Measurements from ENCODE around the gene SYTL3. TPM values are rescaled to one million over a fixed set of nuclear protein-coding genes. Genes with fewer than 3 reads are reported as not detected.
A peak's percentile ranks its signal among the peaks of the same experiment; 100 is the strongest.

SYTL3 gene
- total RNA-seq, 1 experiment from 2014 or later: 1.8 TPM

DNA sequence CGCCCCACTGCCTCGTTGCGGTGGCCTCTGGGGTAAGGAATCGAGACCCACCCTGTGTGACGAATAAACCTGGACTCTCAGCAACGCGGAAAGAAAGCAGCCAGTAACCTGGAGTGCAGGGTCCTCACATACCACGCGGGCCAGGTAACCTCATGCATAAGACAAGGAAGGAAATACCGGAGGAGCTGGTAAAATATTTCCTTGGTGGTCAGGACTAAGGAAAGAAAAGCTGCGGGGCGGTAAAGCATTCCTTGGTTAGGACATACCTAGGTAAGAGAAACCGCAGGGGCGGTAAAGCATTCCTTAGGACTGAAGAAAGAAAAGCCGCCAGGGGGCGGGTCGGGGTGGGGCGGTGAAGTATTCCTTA is 80.7 kb downstream of the SYTL3 start:
- DNase-seq (no peak), ATAC-seq (no peak)
- intact Hi-C loops (cut with micrococcal nuclease): no loop called here
- H3K9ac ChIP-seq (ENCODE audit: low read length): no peak overlapping the region
- H3K9me3 ChIP-seq (ENCODE audit: low read length): 0 out of 2 replicates have a peak, but pooled peaks cover 10% of the 10 kb centered on the region
- no peaks in the 10 kb centered on the region for H3K9me2 ChIP-seq (replicated peaks; ENCODE audit: low read length)
- H3K4me2 ChIP-seq (ENCODE audit: low read length): no peak overlapping the region
- no peak overlapping the region for H3K4me3 ChIP-seq (ENCODE audit: low read length)
- no peaks in the 10 kb centered on the region for H3K4me1 ChIP-seq (ENCODE audit: insufficient read depth, low read length)
- H3K36me3 ChIP-seq (ENCODE audit: low read depth, low read length): peaks cover 3% of the 10 kb centered on the region; the same call in 1 of the 2 replicates
- H3K79me2 ChIP-seq (ENCODE audit: low read length): no peaks in the 10 kb centered on the region
- POLR2A ChIA-PET (ENCODE audit: unreplicated experiment): interaction anchor here (0.6 kb wide), 1 partner anchor 15 kb away, joined by 6 read pairs; no protein-coding TSS in a partner anchor
- no peaks in the 10 kb centered on the region for H4K20me1 ChIP-seq (ENCODE audit: low read length)
- TF ChIP-seq, protein P1, sequence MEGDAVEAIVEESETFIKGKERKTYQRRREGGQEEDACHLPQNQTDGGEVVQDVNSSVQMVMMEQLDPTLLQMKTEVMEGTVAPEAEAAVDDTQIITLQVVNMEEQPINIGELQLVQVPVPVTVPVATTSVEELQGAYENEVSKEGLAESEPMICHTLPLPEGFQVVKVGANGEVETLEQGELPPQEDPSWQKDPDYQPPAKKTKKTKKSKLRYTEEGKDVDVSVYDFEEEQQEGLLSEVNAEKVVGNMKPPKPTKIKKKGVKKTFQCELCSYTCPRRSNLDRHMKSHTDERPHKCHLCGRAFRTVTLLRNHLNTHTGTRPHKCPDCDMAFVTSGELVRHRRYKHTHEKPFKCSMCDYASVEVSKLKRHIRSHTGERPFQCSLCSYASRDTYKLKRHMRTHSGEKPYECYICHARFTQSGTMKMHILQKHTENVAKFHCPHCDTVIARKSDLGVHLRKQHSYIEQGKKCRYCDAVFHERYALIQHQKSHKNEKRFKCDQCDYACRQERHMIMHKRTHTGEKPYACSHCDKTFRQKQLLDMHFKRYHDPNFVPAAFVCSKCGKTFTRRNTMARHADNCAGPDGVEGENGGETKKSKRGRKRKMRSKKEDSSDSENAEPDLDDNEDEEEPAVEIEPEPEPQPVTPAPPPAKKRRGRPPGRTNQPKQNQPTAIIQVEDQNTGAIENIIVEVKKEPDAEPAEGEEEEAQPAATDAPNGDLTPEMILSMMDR (conservative IDR thresholded peaks at IDR 0.05; ENCODE audit: low read depth, low read length): no peak
- TF ChIP-seq EZH2 (IDR thresholded peaks at IDR 0.05; ENCODE audit: low read length, unreplicated experiment): no peak
- TF ChIP-seq EZH2phosphoT487 (IDR thresholded peaks at IDR 0.05; ENCODE audit: borderline replicate concordance, low read length): no peak
- H2AFZ ChIP-seq (ENCODE audit: low read length): no peak overlapping the region
- H3K27me3 ChIP-seq (ENCODE audit: low read length): no peaks in the 10 kb centered on the region
- no TSS peak for BruUV-seq (replicated peaks)
- CTCF ChIA-PET: no interaction called here
- no peak overlapping the region for H3K27ac ChIP-seq (ENCODE audit: low read length)
- no peaks in the 10 kb centered on the region for H3F3A ChIP-seq (ENCODE audit: low read length, unreplicated experiment)

DNA sequence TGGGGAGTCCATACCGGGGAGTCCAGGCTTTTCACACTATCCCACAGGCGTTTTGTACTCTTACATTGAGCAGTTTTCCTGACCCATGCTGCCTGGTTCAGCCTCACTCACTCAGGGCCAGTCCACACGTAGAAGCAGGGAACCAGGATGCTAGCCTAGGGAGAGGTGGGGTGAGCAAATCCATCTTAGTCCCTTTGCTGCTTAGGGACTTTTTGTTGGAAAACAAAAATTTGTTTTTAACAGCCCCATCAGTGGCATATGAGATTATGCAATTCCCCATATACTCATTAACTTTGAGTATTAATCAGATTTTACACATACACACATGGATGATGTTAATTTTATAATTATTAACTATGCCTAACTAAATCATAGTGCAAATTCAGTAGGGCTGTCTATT is 85.2 kb downstream of the SYTL3 start:
- no peaks in the 10 kb centered on the region for H3F3A ChIP-seq (ENCODE audit: low read length, unreplicated experiment)
- H3K79me2 ChIP-seq (ENCODE audit: low read length): no peaks in the 10 kb centered on the region
- no peak overlapping the region for H3K4me2 ChIP-seq (ENCODE audit: low read length)
- peaks cover 18% of the 10 kb centered on the region for H3K4me1 ChIP-seq (ENCODE audit: insufficient read depth, low read length)
- DNase-seq (no peak), ATAC-seq (no peak)
- H3K27ac ChIP-seq (ENCODE audit: low read length): no peak overlapping the region
- H3K36me3 ChIP-seq (ENCODE audit: low read depth, low read length): peaks cover 3% of the 10 kb centered on the region; the same call in 1 of the 2 replicates
- intact Hi-C loops (cut with micrococcal nuclease): no loop called here
- H3K27me3 ChIP-seq (ENCODE audit: low read length): no peaks in the 10 kb centered on the region
- H3K4me3 ChIP-seq (ENCODE audit: low read length): no peak overlapping the region
- CTCF ChIA-PET: no interaction called here
- POLR2A ChIA-PET (ENCODE audit: unreplicated experiment): no interaction called here
- no peaks in the 10 kb centered on the region for H3K9me2 ChIP-seq (replicated peaks; ENCODE audit: low read length)
- no peaks in the 10 kb centered on the region for H4K20me1 ChIP-seq (ENCODE audit: low read length)
- H3K9me3 ChIP-seq (ENCODE audit: low read length): 0 out of 2 replicates have a peak, but pooled peaks cover 10% of the 10 kb centered on the region
- BruUV-seq (replicated peaks): no TSS peak
- TF ChIP-seq EZH2 (IDR thresholded peaks at IDR 0.05; ENCODE audit: low read length, unreplicated experiment) (no peak), EZH2phosphoT487 (IDR thresholded peaks at IDR 0.05; ENCODE audit: borderline replicate concordance, low read length) (no peak)
- TF ChIP-seq, protein P1 (conservative IDR thresholded peaks at IDR 0.05; ENCODE audit: low read depth, low read length): no peak
- no peak overlapping the region for H3K9ac ChIP-seq (ENCODE audit: low read length)
- no peak overlapping the region for H2AFZ ChIP-seq (ENCODE audit: low read length)

DNA sequence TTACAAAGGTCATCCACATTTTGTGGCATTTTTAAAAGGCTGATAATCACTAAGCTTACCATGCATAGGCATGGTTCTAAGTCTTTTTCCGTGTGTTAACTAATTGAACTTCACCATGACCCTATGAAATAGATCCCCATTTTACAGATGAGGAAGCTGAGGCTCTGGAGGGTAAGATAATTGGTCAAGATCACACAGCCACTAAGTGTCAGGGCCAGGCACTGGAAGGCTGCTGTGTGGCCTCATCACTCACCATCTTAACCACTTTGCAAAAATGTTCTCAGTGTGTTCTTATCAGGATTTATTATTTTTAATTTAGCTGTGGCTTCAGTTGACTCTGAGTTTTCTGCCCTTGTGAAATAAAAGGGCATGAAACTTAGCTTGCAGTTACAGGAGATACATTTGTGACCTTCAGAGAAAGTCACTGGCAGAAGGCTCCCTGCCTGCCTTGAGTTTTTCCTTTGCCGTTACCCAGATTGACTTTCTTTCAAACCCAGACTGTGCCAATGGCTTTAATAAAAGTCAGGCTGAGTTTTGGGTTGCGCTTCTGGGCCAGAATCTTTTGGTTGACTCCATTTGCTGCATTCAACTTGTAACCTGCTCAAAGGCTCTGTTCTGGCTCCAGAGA is 87.3 kb downstream of the SYTL3 start:
- no TSS peak for BruUV-seq (replicated peaks)
- intact Hi-C loops (cut with micrococcal nuclease): no loop called here
- Histone ChIP-seq H3K27me3 (ENCODE audit: low read length) (no peaks in the 10 kb centered on the region), H3K4me3 (ENCODE audit: low read length) (no peak overlapping the region), H4K20me1 (ENCODE audit: low read length) (no peaks in the 10 kb centered on the region), H3K9me3 (ENCODE audit: low read length) (0 out of 2 replicates have a peak, but pooled peaks cover 10% of the 10 kb centered on the region), H3F3A (ENCODE audit: low read length, unreplicated experiment) (no peaks in the 10 kb centered on the region), H3K9me2 (replicated peaks; ENCODE audit: low read length) (no peaks in the 10 kb centered on the region), H3K9ac (ENCODE audit: low read length) (no peak overlapping the region), H3K36me3 (ENCODE audit: low read depth, low read length) (peaks cover 3% of the 10 kb centered on the region; the same call in 1 of the 2 replicates), H2AFZ (ENCODE audit: low read length) (no peak overlapping the region), H3K4me2 (ENCODE audit: low read length) (peak overlapping the region; percentile 40; the same call in 1 of the 2 replicates), H3K79me2 (ENCODE audit: low read length) (no peaks in the 10 kb centered on the region), H3K27ac (ENCODE audit: low read length) (peak overlapping the region; percentile 31), H3K4me1 (ENCODE audit: insufficient read depth, low read length) (peaks cover 18% of the 10 kb centered on the region)
- POLR2A ChIA-PET (ENCODE audit: unreplicated experiment): interaction anchor here (0.6 kb wide), 1 partner anchor 1053 kb away, joined by 5 read pairs; no protein-coding TSS in a partner anchor
- DNase-seq (no peak), ATAC-seq (no peak)
- CTCF ChIA-PET: no interaction called here
- no peak for TF ChIP-seq EZH2phosphoT487 (IDR thresholded peaks at IDR 0.05; ENCODE audit: borderline replicate concordance, low read length)

Measured in PC-3 (cell line).